ENCODE measurements around the gene RCN2.

- no peak for TF ChIP-seq CTCF (IDR thresholded peaks at IDR 0.05; ENCODE audit: poor library complexity)
- no peak for TF ChIP-seq EZH2 (IDR thresholded peaks at IDR 0.05; ENCODE audit: borderline replicate concordance)
- TF ChIP-seq EZH2phosphoT487 (IDR thresholded peaks at IDR 0.05; ENCODE audit: low read depth, severe bottlenecking, unreplicated experiment), result no peak
Measured at GRCh38 chr15:76905855-76906254, 25.7 kb upstream of the RCN2 start.
